Amniotic epithelial cell (primary cell): ENCODE measurements around the gene GLCCI1.
A peak's percentile ranks its signal among the peaks of the same experiment; 100 is the strongest.

Experiments used
- DNase-seq: peaks from one replicate; pipeline ENCODE4 v3.0.0-alpha.2; 2010; ENCODE audit warnings: low read depth

GLCCI1 gene

GRCh38 chr7:7968544-7969305 lies at the start of gene GLCCI1:
Gene GLCCI1 (plus strand): TSS chr7:7968796. CDS start chr7:7969351, 555 bp downstream.
- DNase-seq = peak; percentile 95

DNA sequence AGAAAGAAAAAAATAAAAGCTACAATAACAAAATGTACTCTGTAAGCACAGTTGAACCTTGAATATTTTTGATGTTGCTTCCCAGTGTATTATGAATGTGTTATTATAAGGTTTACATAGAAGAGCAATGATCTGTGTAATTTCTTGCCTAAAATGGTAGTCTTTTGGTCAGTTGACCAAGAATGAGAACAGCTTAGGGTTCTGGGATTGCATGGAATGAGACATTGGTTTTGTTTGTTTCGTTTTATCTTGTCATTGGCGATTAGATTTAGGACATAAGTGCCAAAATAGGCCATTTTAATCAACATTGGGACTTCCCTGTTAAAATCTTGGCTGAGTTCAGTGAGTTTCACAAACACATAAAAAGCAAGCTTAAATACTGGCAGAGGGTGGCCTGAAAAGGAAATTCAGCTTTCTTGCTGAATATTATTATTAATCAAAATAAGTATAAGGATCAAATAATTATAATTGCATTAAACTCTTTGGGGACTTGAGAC lies 49.1 kb upstream of the GLCCI1 start:
- DNase-seq = no peak

DNA sequence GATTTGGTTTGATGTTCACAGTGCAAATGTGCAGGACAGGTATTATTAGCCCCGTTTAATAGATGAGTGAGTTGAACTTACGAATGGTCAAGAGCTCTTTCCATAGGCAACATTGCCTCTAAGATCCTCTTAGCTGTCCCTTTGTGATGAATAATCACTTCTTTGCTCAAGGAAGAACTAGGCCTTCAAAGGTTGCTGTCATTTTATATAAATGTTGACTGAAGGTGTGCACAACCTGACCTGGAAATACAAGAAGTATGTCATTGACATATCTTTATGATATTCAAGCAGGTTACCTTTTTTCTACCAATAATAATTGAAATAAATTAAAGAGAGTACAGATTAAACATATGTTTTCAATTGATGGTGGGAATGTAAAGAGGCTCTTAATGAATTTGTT lies 48.5 kb upstream of the GLCCI1 start:
- no peak for DNase-seq

GRCh38 chr7:7920481-7920880 lies 48.1 kb upstream of the GLCCI1 start:
- no peak for DNase-seq

- no peak for DNase-seq
These were observed 46.8 kb upstream of the GLCCI1 start for GRCh38 chr7:7921830-7922229.

- DNase-seq = no peak
These were observed 45.8 kb upstream of the GLCCI1 start for GRCh38 chr7:7922684-7923385.

DNA sequence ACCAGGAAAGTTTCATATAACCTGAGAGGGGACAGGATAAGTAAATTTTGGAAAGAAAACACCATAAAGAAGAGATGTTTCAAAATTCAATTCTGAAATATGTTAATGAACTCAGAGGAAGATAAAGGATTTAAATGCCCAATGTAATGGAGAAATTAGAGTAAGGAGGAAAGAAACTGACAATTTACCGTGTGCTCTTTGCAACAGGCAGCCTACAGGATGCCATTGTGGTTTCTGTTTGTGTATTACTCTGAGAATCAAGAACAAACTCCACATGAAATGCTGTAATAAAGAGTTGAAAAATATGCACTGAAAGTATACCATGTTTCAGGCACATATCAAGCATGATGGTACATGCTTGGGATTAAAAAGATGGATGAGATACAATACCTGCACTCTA lies 44.8 kb upstream of the GLCCI1 start:
- DNase-seq = no peak

GRCh38 chr7:7924303-7924702 lies 44.3 kb upstream of the GLCCI1 start:
- DNase-seq = no peak

GRCh38 chr7:7931626-7932025 lies 37.0 kb upstream of the GLCCI1 start:
- DNase-seq = no peak

DNA sequence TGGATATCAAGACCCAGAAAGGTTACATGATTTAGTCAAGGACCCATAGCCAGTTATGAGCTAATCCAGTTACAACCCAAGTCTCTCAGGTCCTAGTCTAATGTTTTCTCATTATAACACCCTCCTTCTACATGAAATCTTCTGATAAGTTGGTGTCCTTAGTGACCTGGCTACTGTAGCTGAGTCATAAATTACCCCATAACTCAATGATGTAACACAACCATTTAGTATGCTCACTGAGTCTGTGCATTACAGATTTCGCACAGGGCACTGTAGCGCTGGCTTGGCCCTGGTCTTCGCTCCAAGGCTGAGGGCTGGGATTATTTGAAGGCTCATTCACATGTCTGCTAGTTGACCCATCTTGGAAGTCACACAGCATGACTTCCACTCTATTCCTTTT lies 36.0 kb upstream of the GLCCI1 start:
- DNase-seq = peak; percentile 42

DNA sequence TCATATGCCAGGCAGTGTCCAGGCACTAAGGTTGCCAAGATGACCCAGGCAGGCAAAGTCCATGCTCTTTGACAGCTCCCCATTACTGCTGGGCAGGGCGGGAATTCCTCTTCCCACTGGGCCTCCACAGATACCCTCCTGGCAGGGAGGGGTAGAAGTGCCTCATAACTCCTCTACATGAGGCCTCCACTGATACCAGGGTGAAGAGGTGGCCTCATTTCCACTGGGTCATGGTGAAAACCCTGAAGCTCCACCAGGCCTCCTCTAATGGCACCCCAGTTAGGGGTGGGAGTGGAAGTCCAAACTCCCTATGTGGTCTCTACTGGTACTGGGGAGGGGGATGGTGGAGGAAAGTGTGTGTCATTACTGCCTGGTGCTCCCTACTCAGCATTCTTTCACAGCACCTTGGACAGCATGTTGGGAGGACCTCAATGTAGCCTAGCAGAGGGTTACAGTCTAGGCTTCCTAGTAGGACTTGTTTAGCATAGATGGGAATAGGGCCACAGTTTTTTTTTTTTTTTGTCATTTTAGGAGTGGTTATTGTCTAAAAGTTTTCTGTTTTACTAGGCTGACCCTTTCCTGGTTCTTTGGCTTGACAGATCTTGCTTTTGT lies 34.6 kb upstream of the GLCCI1 start:
- no peak for DNase-seq

DNA sequence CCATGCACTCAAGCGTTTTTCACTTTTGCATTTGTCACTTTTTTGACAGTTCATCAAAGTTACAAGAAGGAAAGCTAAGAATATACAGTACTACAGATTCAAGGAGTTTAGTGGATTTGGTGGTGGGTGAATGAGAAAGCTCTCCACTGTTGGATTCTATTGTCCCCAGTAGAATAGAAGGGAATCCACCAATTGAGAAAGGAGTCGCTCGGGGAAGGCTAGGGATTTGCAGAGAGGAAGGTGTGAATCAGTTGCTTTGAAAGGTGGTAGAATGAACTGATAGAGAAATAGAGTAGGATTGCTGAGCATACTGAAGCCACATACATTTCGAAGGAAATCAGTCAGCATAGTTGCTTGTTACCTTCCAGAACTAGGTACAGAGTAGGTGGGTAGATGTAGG lies 33.7 kb upstream of the GLCCI1 start:
- DNase-seq = no peak

GRCh38 chr7:7938471-7938870 lies 30.1 kb upstream of the GLCCI1 start:
- DNase-seq = no peak

- no peak for DNase-seq
These were observed 24.6 kb upstream of the GLCCI1 start for GRCh38 chr7:7943951-7944350.

- no peak for DNase-seq
These were observed 23.8 kb upstream of the GLCCI1 start for GRCh38 chr7:7944619-7945282.

DNA sequence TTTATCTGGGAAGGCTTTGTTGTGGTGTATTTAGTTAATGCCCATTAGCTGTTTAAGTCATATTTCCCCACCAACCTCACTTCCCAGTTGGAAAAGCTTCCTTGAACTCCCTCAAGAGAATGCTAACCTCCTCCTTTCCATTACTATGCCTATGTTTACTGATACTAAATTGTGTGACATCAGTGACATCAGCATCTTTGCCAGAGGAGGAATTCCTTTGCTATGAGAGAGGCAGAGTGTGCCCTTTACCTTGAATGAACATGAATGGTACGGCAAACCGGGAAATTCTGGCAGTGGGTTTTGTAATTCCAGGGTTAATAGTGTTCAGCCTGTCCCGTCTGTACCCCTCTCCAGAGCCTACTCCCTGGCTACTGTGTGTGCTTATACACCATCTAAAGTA lies 22.1 kb upstream of the GLCCI1 start:
- DNase-seq = no peak

DNA sequence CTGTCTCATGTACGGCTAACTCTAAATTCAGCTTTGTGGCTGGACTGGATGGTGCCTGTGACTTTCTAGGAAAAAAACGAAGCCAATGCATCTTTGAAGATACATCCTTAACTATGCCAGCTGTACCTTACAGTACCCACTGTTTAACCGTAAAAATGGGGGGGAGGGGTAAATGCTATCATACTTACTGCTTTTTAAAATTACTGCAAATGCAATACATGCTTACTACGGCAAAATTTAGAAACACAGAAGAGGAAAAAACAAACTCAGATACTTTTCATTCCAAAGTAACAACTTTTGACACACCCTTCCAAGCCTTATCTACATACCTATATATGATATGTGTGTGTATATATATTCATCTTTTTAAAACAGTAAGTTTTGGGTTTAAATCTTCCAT lies 20.4 kb upstream of the GLCCI1 start:
- DNase-seq = no peak

DNA sequence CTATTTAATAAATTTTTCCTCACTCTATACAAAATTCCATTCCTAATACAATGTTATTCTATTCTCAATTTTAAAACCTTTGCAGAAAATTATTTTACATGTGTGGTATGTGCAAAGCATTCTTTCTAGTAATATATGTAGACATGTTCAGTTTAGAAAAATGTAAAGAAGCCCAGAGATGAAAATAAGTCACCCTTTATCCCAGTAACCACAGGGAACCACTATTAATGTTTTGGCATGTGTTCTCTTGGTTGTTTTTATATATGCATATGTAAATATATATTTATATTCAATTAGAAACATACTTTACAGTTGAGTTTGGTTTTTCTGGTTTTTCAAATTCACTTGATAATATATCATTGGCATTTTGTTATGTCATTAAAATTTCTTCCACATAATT lies 14.8 kb upstream of the GLCCI1 start:
- DNase-seq = no peak

DNA sequence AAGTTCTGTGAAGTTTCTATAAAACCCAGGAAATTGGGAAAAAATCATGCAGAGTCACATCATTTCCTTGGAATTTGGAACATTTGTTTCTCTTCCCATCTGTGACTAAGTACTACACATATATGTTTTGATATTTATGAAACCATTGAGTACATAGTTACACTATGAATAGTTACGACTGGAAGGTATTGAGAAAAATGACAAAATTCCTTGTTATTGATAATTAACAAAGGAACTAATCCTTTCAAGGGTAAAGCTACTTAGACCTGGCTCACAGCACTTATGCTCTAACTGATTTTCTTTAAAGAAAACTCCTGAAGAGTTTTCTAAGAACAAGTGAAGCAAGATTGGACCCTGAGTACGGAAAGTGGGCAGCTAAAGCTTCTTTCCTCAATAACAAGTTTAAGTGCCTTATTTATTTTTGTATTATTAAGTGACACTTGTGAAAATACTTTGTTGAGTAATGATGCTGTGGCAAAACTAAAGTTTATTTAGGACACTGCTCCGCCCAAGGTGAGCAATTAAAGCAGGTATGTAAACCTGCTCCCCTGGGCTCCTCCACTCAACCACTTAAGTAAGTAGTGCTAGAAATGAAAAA lies 12.0 kb upstream of the GLCCI1 start:
- DNase-seq = peak; percentile 30

GRCh38 chr7:7957513-7957912 lies 11.1 kb upstream of the GLCCI1 start:
- DNase-seq = no peak

- no peak for DNase-seq
These were observed 8.5 kb upstream of the GLCCI1 start for GRCh38 chr7:7959979-7960670.

DNA sequence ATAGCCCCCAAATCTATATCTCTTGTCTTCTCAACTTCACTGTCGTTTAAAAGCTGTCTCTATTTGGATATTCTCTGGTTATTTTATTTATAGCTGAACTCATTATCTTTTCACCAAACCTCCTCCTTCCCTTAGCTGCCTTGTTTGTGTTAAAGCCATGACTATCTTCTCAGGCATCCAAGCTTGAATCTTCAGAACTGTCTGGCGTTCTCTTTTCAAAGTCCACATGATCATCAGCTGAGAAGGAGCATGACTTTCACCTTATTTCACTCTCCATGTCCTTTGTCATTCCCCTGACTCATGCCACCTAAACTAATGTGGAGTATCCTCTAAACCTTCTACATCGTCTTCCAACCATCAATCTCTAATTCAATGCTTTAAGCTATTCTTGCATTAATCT lies 5.7 kb upstream of the GLCCI1 start:
- peak; percentile 75 for DNase-seq
